GM19099 (cell line): Measurements from ENCODE around the gene SLC3A2.

Experiments
- POLR2A ChIP-seq: IDR thresholded peaks from 3 replicates; pipeline ENCODE4 v1.6.1; 2011; ENCODE audit warnings: low read depth; ENCODE audit not compliant: insufficient read length; ENCODE audit errors: extremely low read depth

SLC3A2 gene

DNA sequence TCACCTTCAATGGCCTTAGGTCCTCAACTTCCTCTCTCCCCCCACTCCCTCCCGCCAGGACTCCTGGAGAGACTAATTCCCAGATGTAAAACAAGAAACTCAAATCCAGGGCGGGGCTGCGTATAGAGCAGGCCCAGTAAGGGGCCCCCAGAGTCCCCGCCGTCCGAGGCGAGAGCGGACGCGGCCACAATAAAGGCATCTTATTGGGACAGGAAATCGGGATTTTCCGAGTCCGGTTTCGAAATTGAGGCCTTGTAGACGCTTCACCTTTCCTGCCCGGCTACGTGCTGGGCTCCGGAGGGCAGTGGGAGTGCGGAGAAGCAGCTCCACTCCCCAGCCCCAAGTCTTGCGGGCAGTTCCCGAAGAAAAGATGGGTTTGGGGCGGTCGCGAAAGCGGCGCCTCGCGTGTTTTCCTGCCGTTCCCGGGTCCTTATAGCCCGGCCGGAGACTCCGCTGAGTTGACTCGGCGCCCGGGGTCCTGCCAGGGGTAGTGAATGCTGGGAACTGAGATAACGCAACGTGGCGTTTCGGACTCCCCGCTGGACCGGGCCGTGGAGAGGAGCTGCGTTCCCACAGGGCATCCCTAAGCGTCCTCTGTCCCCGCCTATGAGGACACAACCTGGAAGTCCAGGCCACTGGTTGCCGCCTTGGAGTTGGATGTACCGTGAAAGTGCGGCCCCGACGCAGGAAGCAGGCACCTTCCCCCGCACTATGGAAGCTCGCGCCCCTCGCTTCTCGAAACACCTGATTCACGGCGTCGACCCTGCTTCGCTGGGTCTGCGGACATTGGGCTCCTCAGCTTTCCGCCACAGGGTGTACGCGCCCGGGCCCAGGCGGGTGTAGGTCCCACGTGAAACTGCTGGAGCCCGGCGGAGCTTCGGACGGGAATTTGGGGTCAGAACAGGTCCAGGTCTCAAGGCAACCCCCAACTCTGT is 45.3 kb downstream of the SLC3A2 start:
- TF ChIP-seq POLR2A: no peak

GRCh38 chr11:62926680-62927455 is 46.2 kb downstream of the SLC3A2 start:
- TF ChIP-seq POLR2A: no peak

- TF ChIP-seq POLR2A: no peak
Measured at GRCh38 chr11:62928011-62928410, 47.3 kb downstream of the SLC3A2 start.

DNA sequence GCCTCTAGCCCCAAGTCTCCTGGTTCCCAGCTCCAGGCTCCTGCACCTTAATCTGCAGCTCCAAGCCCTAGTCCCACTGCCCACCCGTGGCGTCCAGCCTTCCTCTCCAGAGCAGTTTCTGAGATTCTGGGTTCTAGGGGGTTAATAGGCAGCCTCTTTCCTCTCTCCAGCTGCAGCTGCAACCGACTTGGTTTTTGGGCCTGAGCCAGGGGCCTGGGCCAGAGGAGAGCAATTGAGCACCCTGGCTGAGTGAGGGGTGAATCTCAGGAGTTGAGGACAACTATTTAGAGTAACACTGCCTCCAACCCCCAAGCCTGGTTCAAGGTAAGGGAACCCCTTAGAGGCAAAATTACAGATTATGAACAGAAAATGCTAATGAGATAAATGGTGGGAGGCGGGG is 49.5 kb downstream of the SLC3A2 start:
- no peak for TF ChIP-seq POLR2A

DNA sequence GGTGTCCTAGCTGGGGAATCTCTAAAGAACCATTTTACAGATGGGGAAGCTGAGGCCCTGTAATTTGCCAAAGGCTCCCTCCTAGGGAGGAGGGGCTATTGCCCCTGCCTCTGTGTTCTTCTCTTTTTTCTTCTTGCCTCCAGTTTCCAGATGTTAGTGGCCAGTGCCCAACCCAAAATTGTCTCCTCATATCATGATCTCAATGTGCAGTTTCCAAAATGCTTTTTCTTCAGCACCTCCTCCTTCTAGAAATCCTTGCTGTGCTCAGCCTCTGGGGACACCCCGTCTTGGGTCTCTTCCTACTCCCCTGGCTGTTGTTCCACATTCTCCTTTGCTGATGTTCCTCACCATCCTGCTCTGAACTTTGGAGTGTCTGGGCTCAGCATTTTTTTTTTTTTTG is 50.0 kb downstream of the SLC3A2 start:
- TF ChIP-seq POLR2A: no peak

DNA sequence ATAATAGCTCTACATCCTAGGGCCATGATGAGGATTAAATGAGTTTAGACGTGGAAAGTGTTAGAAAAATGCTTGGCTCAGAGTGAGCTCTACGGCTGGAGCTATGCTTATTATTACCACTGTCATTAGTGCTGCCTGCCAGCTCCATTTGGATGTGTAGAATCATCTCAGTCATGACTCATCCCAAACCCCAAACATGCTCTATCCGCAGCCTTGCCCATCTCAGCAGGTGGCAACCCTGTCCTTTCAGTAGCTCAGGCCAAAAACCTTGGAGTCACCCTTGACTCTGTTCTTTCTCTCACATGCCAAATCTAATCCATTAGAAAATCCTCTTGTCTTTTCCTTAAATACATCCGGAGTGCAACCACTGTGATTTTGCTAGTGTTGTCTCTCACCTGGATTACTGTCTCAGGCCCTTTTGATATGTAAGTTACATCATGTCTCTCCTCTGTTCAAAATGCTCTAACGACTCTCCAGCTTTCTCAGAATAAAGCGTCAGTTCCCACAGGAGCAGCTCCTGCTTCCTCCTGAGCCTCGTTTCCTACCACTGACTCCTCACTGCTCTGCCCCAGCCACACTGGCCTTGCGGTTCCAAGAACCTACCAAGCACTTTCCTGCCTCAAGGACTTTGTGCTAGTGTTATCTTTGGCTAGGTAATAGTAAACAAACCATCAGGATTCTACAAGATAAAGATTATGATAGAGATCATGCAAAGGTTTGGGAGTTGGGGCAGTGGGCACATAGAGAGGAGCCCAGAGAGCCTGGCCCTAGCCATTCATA is 51.0 kb downstream of the SLC3A2 start:
- TF ChIP-seq POLR2A: no peak

DNA sequence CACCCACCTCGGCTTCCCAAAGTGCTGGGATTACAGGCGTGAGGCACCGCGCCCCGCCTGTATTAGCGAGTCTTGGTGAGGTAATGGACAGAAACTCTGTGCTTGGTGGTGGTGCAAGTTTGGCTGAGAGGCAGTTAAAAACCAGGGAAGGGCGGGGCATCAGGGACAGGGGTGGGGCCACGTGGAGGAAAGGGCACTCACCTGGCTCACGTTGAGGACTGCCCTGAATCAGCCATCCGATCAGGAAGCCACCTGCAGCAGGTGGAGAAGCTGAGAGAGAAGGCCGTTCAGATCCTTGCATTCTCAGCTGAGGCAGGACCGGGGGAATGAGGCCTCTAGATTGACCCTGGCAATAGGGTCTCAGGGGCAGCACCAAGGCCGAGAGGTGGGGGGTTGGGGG is 52.6 kb downstream of the SLC3A2 start:
- TF ChIP-seq POLR2A: no peak

GRCh38 chr11:62933750-62934495 is 53.2 kb downstream of the SLC3A2 start:
- TF ChIP-seq POLR2A: no peak

GRCh38 chr11:62934496-62934785 is 53.7 kb downstream of the SLC3A2 start:
- no peak for TF ChIP-seq POLR2A
